HG02571 (cell line): ENCODE data around the gene ULK3.
A peak's percentile ranks its signal among the peaks of the same experiment; 100 is the strongest.
"Not testable (repeated sequence)": the region's sequence is repeated elsewhere in the genome, so short reads cannot be mapped to it uniquely, and the experiment has no call there.

Source experiments
- ATAC-seq: cut with Tn5 transposase; IDR thresholded peaks from one replicate; pipeline ENCODE4 v1.9.1; 2021; ENCODE audit warnings: mild to moderate bottlenecking, moderate library complexity; ENCODE audit not compliant: unreplicated experiment

ULK3 gene

GRCh38 chr15:74842581-74843444 lies at the start of gene ULK3:
Gene ULK3, minus strand, starts transcription at chr15:74843156. Its CDS starts 51 bp downstream, at chr15:74843105.
- ATAC-seq: peak; percentile 78

GRCh38 chr15:74892313-74892712 lies 49.4 kb upstream of the ULK3 start:
- no peak for ATAC-seq

GRCh38 chr15:74891469-74891868 lies 48.5 kb upstream of the ULK3 start:
- ATAC-seq: no peak

- ATAC-seq: no peak
Observed at GRCh38 chr15:74890665-74890960, 47.7 kb upstream of the ULK3 start.

GRCh38 chr15:74889883-74890664 lies 47.1 kb upstream of the ULK3 start, which contains the start of gene MPI:
Gene MPI, plus strand, starts transcription at chr15:74890042. Its CDS starts 32 bp downstream, at chr15:74890074.
- ATAC-seq: peak; percentile 89

- ATAC-seq: peak; percentile 21
Observed at GRCh38 chr15:74889390-74889882, 46.5 kb upstream of the ULK3 start.

GRCh38 chr15:74888716-74889115 lies 45.8 kb upstream of the ULK3 start:
- no peak for ATAC-seq

GRCh38 chr15:74887537-74888193 lies 44.7 kb upstream of the ULK3 start:
- ATAC-seq: not testable (repeated sequence)

GRCh38 chr15:74885461-74885860 lies 42.5 kb upstream of the ULK3 start:
- no peak for ATAC-seq

GRCh38 chr15:74884428-74885223 lies 41.7 kb upstream of the ULK3 start:
- no peak for ATAC-seq

GRCh38 chr15:74882528-74882927 lies 39.6 kb upstream of the ULK3 start:
- no peak for ATAC-seq

- ATAC-seq: no peak
Observed at GRCh38 chr15:74878273-74878672, 35.3 kb upstream of the ULK3 start.

GRCh38 chr15:74873756-74874424 lies 30.9 kb upstream of the ULK3 start:
- ATAC-seq: no peak

- ATAC-seq: peak; percentile 78
Observed at GRCh38 chr15:74873036-74873755, 30.2 kb upstream of the ULK3 start, which contains the start of gene SCAMP2. Gene SCAMP2, minus strand, starts transcription at chr15:74873365. Its CDS starts 110 bp downstream, at chr15:74873255.

GRCh38 chr15:74872702-74873035 lies 29.7 kb upstream of the ULK3 start:
- no peak for ATAC-seq

- ATAC-seq: no peak
Observed at GRCh38 chr15:74870436-74871215, 27.7 kb upstream of the ULK3 start.

- no peak for ATAC-seq
Observed at GRCh38 chr15:74869726-74870407, 26.9 kb upstream of the ULK3 start.

GRCh38 chr15:74869372-74869725 lies 26.4 kb upstream of the ULK3 start:
- ATAC-seq: no peak
